Esophagus muscularis mucosa (tissue), 4 donors: ENCODE data around the gene KRT80.

Experiments used
- EP300 ChIP-seq: sonication (generic); formaldehyde crosslinking; IDR thresholded peaks from one replicate; pipeline ENCODE4 v1.6.1; 2017; ENCODE audit warnings: antibody characterized with exemption
- POLR2A ChIP-seq: fragments of 450-650 bp; IDR thresholded peaks from one replicate; pipeline ENCODE4 v1.6.1; 2017; ENCODE audit warnings: antibody characterized with exemption, moderate library complexity, mild to moderate bottlenecking, low read depth
- POLR2AphosphoS5 ChIP-seq, 2 donors: sonication (generic); formaldehyde crosslinking; IDR thresholded peaks; one replicate each; pipeline ENCODE4 v1.6.1; 2017; ENCODE audit warnings: antibody characterized with exemption in 2 of 2
- TF ChIP-seq, protein P1 (sequence below), 3 experiments: fragments of 200-600 bp in 2 of 3; fragments of 450-650 bp in 1 of 3; sonication (generic) in 2 of 3; IDR thresholded peaks; one replicate each; pipeline ENCODE4 v1.5.1; 2017 to 2019; ENCODE audit warnings: antibody characterized with exemption in 3 of 3, mild to moderate bottlenecking in 2 of 3, moderate library complexity in 1 of 3

DNA sequence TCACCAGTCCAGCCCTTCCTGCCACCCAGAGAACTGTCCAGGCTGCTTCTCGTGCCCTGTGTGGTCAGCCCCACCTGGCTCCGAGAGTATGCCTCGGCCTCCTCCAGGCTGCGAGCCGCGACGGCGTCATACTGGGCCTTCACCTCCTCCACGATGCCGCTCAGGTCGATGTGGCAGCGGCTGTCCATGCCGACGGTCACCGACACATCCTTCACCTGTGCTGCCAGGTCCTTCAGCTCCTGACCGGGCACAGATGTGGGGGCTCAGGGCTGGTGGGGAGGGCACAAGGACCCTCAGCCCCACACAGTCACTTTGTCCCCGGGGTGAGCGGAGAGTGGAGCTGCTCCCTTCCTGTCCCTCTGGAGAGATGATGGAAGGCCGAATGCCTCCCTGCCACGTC is 18.3 kb downstream of the KRT80 start:
- TF ChIP-seq, protein P1, sequence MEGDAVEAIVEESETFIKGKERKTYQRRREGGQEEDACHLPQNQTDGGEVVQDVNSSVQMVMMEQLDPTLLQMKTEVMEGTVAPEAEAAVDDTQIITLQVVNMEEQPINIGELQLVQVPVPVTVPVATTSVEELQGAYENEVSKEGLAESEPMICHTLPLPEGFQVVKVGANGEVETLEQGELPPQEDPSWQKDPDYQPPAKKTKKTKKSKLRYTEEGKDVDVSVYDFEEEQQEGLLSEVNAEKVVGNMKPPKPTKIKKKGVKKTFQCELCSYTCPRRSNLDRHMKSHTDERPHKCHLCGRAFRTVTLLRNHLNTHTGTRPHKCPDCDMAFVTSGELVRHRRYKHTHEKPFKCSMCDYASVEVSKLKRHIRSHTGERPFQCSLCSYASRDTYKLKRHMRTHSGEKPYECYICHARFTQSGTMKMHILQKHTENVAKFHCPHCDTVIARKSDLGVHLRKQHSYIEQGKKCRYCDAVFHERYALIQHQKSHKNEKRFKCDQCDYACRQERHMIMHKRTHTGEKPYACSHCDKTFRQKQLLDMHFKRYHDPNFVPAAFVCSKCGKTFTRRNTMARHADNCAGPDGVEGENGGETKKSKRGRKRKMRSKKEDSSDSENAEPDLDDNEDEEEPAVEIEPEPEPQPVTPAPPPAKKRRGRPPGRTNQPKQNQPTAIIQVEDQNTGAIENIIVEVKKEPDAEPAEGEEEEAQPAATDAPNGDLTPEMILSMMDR (IDR thresholded peaks at IDR 0.05): no peak
- TF ChIP-seq POLR2A: no peak
- TF ChIP-seq EP300: no peak
- TF ChIP-seq POLR2AphosphoS5 (IDR thresholded peaks at IDR 0.05): no peak
